H1 (cell line): Measurements from ENCODE around the gene FXR2. TPM values are rescaled to one million over a fixed set of nuclear protein-coding genes. Genes with fewer than 3 reads are reported as not detected.

Experiments
- CTCF ChIA-PET: fragments of 300-600 bp; sonication (Branson Sonifier 250); formaldehyde crosslinking; loops from one replicate; lab custom pipeline; 2021; ENCODE audit not compliant: partially characterized antibody; lab: Charles Lee
- POLR2A ChIA-PET: fragments of 300-600 bp; sonication (Branson Sonifier 250); formaldehyde crosslinking; loops from one replicate; lab custom pipeline; 2021; ENCODE audit warnings: inconsistent platforms; ENCODE audit not compliant: partially characterized antibody; lab: Charles Lee
- DNase-seq, 2 experiments: peaks; one replicate each; pipeline versions ENCODE4 v3.0.0 to v3.0.0-alpha.2; 2010 to 2022; ENCODE audit warnings: low spot score in 2 of 2, low read depth in 1 of 2, mixed read lengths in 1 of 2
- FAIRE-seq: peaks from 2 replicates; lab custom pipeline; 2011; peaks lifted over from hg19 to GRCh38; lab: Jason Lieb, UNC
- H2AFZ ChIP-seq: 2 replicates; pipeline ENCODE4 v1.8.1; 2012; ENCODE audit warnings: low read length, inconsistent platforms
- H2AK5ac ChIP-seq: 2 replicates; pipeline ENCODE4 v1.6.1; 2013; ENCODE audit warnings: low read depth, low read length
- H2BK120ac ChIP-seq: replicated peaks from 2 replicates; pipeline ENCODE3; 2013; ENCODE audit warnings: low read depth, low read length, inconsistent platforms
- H2BK12ac ChIP-seq: 2 replicates; pipeline ENCODE4 v1.6.1; 2013; ENCODE audit warnings: low read depth, low read length
- H2BK15ac ChIP-seq: 2 replicates; pipeline ENCODE4 v1.6.1; 2013; ENCODE audit warnings: low read length
- H2BK20ac ChIP-seq: 2 replicates; pipeline ENCODE4 v1.6.1; 2013; ENCODE audit warnings: low read length
- H2BK5ac ChIP-seq: 2 replicates; pipeline ENCODE4 v1.6.1; 2013; ENCODE audit warnings: low read depth, low read length
- H3K14ac ChIP-seq: 2 replicates; pipeline ENCODE4 v1.6.1; 2013; ENCODE audit warnings: inconsistent platforms; ENCODE audit not compliant: insufficient read length
- H3K18ac ChIP-seq: 2 replicates; pipeline ENCODE4 v1.6.1; 2013; ENCODE audit warnings: low read length; ENCODE audit errors: extremely low read depth
- H3K23ac ChIP-seq: 2 replicates; pipeline ENCODE4 v1.6.1; 2013; ENCODE audit warnings: inconsistent platforms; ENCODE audit not compliant: insufficient read length
- H3K23me2 ChIP-seq: 2 replicates; pipeline ENCODE4 v1.6.1; 2013; ENCODE audit warnings: low read depth, low read length
- H3K27ac ChIP-seq: 2 replicates; pipeline ENCODE4 v1.6.1; 2011; ENCODE audit warnings: low read depth, low read length, inconsistent platforms
- H3K27me3 ChIP-seq, 4 experiments: replicated peaks in 1 of 4; 1 replicate in 1 of 4; 2 replicates in 3 of 4; pipeline versions ENCODE4 v1.6.1 to v1.8.1; 2011 to 2013; ENCODE audit warnings: low read length in 3 of 4, mild to moderate bottlenecking in 3 of 4, inconsistent platforms in 2 of 4, mixed read lengths in 2 of 4, moderate library complexity in 1 of 4; ENCODE audit not compliant: control insufficient read depth in 3 of 4, insufficient read depth in 3 of 4; ENCODE audit errors: extremely low read depth in 1 of 4
- H3K36me3 ChIP-seq, 4 experiments: 2 replicates each; pipeline versions ENCODE4 v1.6.1 to v1.8.1; 2011 to 2013; ENCODE audit warnings: mild to moderate bottlenecking in 4 of 4, low read length in 3 of 4, moderate library complexity in 2 of 4, control low read depth in 1 of 4, inconsistent platforms in 1 of 4; ENCODE audit not compliant: insufficient read depth in 4 of 4, control insufficient read depth in 2 of 4
- H3K4ac ChIP-seq: replicated peaks from 2 replicates; pipeline ENCODE3; 2013; ENCODE audit warnings: low read length, low read depth, mixed read lengths, inconsistent platforms; ENCODE audit not compliant: insufficient read length
- H3K4me1 ChIP-seq, 4 experiments: replicated peaks in 1 of 4; 1 replicate in 1 of 4; 2 replicates in 3 of 4; pipeline versions ENCODE4 v1.6.1 to v1.8.1; 2011 to 2013; ENCODE audit warnings: low read length in 3 of 4, inconsistent platforms in 2 of 4, mixed read lengths in 1 of 4; ENCODE audit not compliant: insufficient read depth in 4 of 4, control insufficient read depth in 3 of 4
- H3K4me2 ChIP-seq, 2 experiments: 2 replicates each; pipeline versions ENCODE4 v1.6.1 to v1.8.1; 2011 to 2013; ENCODE audit warnings: low read depth in 2 of 2, low read length in 2 of 2, control low read depth in 1 of 2, inconsistent platforms in 1 of 2, mild to moderate bottlenecking in 1 of 2; ENCODE audit not compliant: insufficient read depth in 1 of 2
- H3K4me3 ChIP-seq, 4 experiments: fragments of 200-600, 300-600 bp in 1 of 4; sonication (generic), shearing (Covaris generic), sonication (Bioruptor Twin) in 1 of 4; 2 replicates each; pipeline versions ENCODE4 v1.5.1 to v1.8.1; 2011 to 2016; ENCODE audit warnings: low read length in 4 of 4, low read depth in 3 of 4, control low read depth in 2 of 4, inconsistent platforms in 2 of 4, mild to moderate bottlenecking in 2 of 4, mixed read lengths in 1 of 4, moderate library complexity in 1 of 4; ENCODE audit not compliant: insufficient read depth in 2 of 4; ENCODE audit errors: extremely low read depth in 1 of 4
- H3K56ac ChIP-seq: replicated peaks from 2 replicates; pipeline ENCODE3; 2013; ENCODE audit warnings: low read depth, mild to moderate bottlenecking, mixed read lengths, low read length, inconsistent platforms; ENCODE audit not compliant: insufficient read length
- H3K79me1 ChIP-seq: 2 replicates; pipeline ENCODE4 v1.6.1; 2013; ENCODE audit warnings: low read depth, low read length, control low read depth
- H3K79me2 ChIP-seq, 2 experiments: 2 replicates each; pipeline versions ENCODE4 v1.6.1 to v1.8.1; 2012 to 2013; ENCODE audit warnings: low read length in 2 of 2, mild to moderate bottlenecking in 2 of 2, inconsistent platforms in 1 of 2; ENCODE audit not compliant: insufficient read depth in 2 of 2, control insufficient read depth in 1 of 2
- H3K9ac ChIP-seq, 4 experiments: replicated peaks in 1 of 4; 1 replicate in 1 of 4; 2 replicates in 3 of 4; pipeline versions ENCODE4 v1.6.1 to v1.8.1; 2011 to 2013; ENCODE audit warnings: low read depth in 3 of 4, low read length in 3 of 4, control low read depth in 2 of 4, mild to moderate bottlenecking in 2 of 4, moderate library complexity in 2 of 4, inconsistent platforms in 1 of 4; ENCODE audit errors: extremely low read depth in 1 of 4
- H3K9me3 ChIP-seq, 2 experiments: 2 replicates each; pipeline versions ENCODE4 v1.6.1 to v1.8.1; 2012 to 2013; ENCODE audit warnings: mild to moderate bottlenecking in 2 of 2, moderate library complexity in 2 of 2, control low read depth in 1 of 2, inconsistent platforms in 1 of 2, low read depth in 1 of 2, low read length in 1 of 2, mixed read lengths in 1 of 2; ENCODE audit not compliant: insufficient read depth in 2 of 2
- H4K20me1 ChIP-seq, 2 experiments: replicated peaks in 1 of 2; 2 replicates each; pipeline versions ENCODE3 to v1.8.1; 2011 to 2013; ENCODE audit warnings: inconsistent platforms in 2 of 2, low read length in 2 of 2, mild to moderate bottlenecking in 1 of 2; ENCODE audit not compliant: insufficient read depth in 2 of 2, control insufficient read depth in 1 of 2
- H4K5ac ChIP-seq: 2 replicates; pipeline ENCODE4 v1.6.1; 2013; ENCODE audit warnings: low read length, low read depth, mixed read lengths, inconsistent platforms; ENCODE audit not compliant: insufficient read length
- H4K8ac ChIP-seq: 2 replicates; pipeline ENCODE4 v1.8.0; 2013; ENCODE audit warnings: mild to moderate bottlenecking, moderate library complexity, low read length, inconsistent platforms; ENCODE audit not compliant: insufficient read depth; ENCODE audit errors: extremely low read depth
- H4K91ac ChIP-seq: replicated peaks from 2 replicates; pipeline ENCODE3; 2013; ENCODE audit warnings: low read length, mixed read lengths, inconsistent platforms; ENCODE audit not compliant: insufficient read length
- CBX8 ChIP-seq: fragments of 300-800, 300-1000 bp; sonication (generic); IDR thresholded peaks from 2 replicates; pipeline ENCODE4 v1.7.1; 2016; ENCODE audit warnings: low read depth, low read length, borderline replicate concordance
- CEBPB ChIP-seq: IDR thresholded peaks from 2 replicates; pipeline ENCODE4 v1.6.1; 2012; ENCODE audit warnings: low read depth, low read length
- KDM5A ChIP-seq: fragments of 200-600 bp; IDR thresholded peaks from 2 replicates; pipeline ENCODE4 v1.7.1; 2012; ENCODE audit warnings: mild to moderate bottlenecking, low read length, inconsistent platforms, mixed read lengths
- RAD21 ChIP-seq, 2 experiments: IDR thresholded peaks in 1 of 2; conservative IDR thresholded peaks in 1 of 2; 2 replicates each; pipeline ENCODE4 v1.6.1; 2011; ENCODE audit warnings: low read depth in 2 of 2, low read length in 2 of 2, improper control_type of control experiment in 1 of 2, inconsistent platforms in 1 of 2, mild to moderate bottlenecking in 1 of 2, moderate library complexity in 1 of 2
- TBP ChIP-seq: IDR thresholded peaks from 2 replicates; pipeline ENCODE4 v1.6.1; 2011; ENCODE audit warnings: low read depth, low read length, improper control_type of control experiment
- WGBS, 2 experiments: shearing (Covaris generic) in 1 of 2; methylation state at CpG; one replicate each; pipeline versions ENCODE4 v1.1.6 to v1.1.7; 2013 to 2015; ENCODE audit warnings: low lambda C conversion rate in 2 of 2, mixed read lengths in 2 of 2, inconsistent platforms in 1 of 2, low coverage in 1 of 2, missing lambda C conversion rate in 1 of 2; ENCODE audit not compliant: insufficient replicate concordance in 2 of 2, insufficient coverage in 1 of 2, insufficient read length in 1 of 2; ENCODE audit errors: extremely low coverage in 1 of 2, missing lambda C conversion rate in 1 of 2; 5-methylcytosine and 5-hydroxymethylcytosine counted together
- polyA plus RNA-seq, 7 experiments: library from polyadenylated mRNA; depleted of rRNA in 3 of 7; stranded (reverse) in 5 of 7; unstranded in 2 of 7; fragments of >200 nt in 5 of 7; fragments of 200-250 nt in 2 of 7; gene quantifications; 1 replicate in 5 of 7; 2 replicates in 1 of 7; 4 replicates in 1 of 7; pipeline versions ENCODE4 v1.2.1 to v1.2.3, GENCODE V29; 2011 to 2013; ENCODE audit warnings: missing spikeins in 2 of 7, mixed read lengths in 2 of 7
- total RNA-seq: library from RNA; stranded (reverse); fragmentation: NEBNext Ultra II Directional; extraction: Animal tissue kit (Norgen Biotek cat#: 25700); gene quantifications from 2 replicates; pipeline ENCODE4 v1.2.1, GENCODE V29; 2021
- TF ChIP-seq, protein P1 (sequence below), 3 experiments: IDR thresholded peaks; 1 replicate in 2 of 3; 2 replicates in 1 of 3; pipeline versions ENCODE4 v1.5.1 to v1.6.1; 2011; ENCODE audit warnings: low read length in 3 of 3, mild to moderate bottlenecking in 3 of 3, inconsistent platforms in 2 of 3, low read depth in 1 of 3, moderate library complexity in 1 of 3; ENCODE audit not compliant: insufficient read depth in 1 of 3; ENCODE audit errors: control extremely low read depth in 1 of 3

FXR2 gene
- total and polyA plus RNA-seq, 2 of the 8 experiments (the other 6 are each of a cell fraction or from before 2014, with no cell fraction given), result 26.2 to 44.0 TPM

DNA sequence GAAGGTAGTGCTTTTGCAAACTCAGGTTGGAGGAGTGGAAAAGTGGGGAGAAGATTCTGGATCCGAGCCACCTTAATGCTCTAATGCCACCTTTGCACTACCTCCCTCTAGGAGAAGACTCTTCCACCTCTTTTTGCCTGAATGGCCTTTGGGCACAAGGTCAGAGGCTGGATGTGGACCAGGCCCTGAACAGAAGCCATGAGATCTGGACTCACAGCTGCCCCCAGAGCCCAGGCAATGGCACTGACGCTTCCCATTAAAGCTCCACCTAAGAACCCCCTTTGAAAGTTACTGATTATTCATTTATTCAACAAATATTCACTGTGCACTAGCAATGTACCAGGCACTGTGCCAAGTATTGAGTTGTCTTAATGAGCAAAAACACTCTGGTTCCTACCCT is 18.4 kb upstream of the FXR2 start:
- H3K23me2 ChIP-seq, result no peaks in the 10 kb centered on the region
- 88% methylated on average over 2 of the region's 2 CpGs; no CpG with 5 or more reads in 1 of the 2 experiments for WGBS, 2 experiments
- FAIRE-seq (no peak), DNase-seq (no peak)
- no peak overlapping the region for H3K27ac ChIP-seq
- peak overlapping the region; percentile 48; the same call in 1 of the 2 replicates for H2BK15ac ChIP-seq
- no peak overlapping the region for H4K91ac ChIP-seq
- no peaks in the 10 kb centered on the region for H3K36me3 ChIP-seq
- no peak overlapping the region for H4K5ac ChIP-seq
- CTCF ChIA-PET, result interaction anchor here (0.7 to 15.7 kb wide), 20 partner anchors 9 to 296 kb away, joined by 3 to 332 read pairs (median 8); partner anchors contain the start of genes ATP1B2, CD68, DNAH2 and EFNB3
- H2BK120ac ChIP-seq, result no peak overlapping the region
- H3K14ac ChIP-seq, result no peak overlapping the region
- H3K23ac ChIP-seq, result no peak overlapping the region
- H2BK12ac ChIP-seq, result 0 out of 2 replicates have a peak overlapping the region, but pooled peaks have one; percentile 62
- H3K4me1 ChIP-seq, result peaks cover 0 to 12% (median 3%) of the 10 kb centered on the region in 4 experiments; a peak in 3 of 7 replicates
- 0 out of 2 replicates have a peak overlapping the region, but pooled peaks have one; percentile 82 for H2AFZ ChIP-seq
- H3K18ac ChIP-seq, result no peak overlapping the region
- H4K8ac ChIP-seq, result no peak overlapping the region
- H3K56ac ChIP-seq, result no peak overlapping the region
- H4K20me1 ChIP-seq, result no peaks in the 10 kb centered on the region
- H3K27me3 ChIP-seq, result no peaks in the 10 kb centered on the region
- H3K79me1 ChIP-seq, result no peaks in the 10 kb centered on the region
- no peak for TF ChIP-seq CEBPB
- no peak for TF ChIP-seq CBX8
- no peak for TF ChIP-seq TBP
- TF ChIP-seq RAD21 (IDR thresholded peaks at IDR 0.05 in 1 of 2, conservative IDR thresholded peaks at IDR 0.05 in 1 of 2; ENCODE audit: low read depth in 2 of 2, low read length in 2 of 2), result peak in 1 of 2 experiments; percentile 20; a peak in 1 of 4 replicates
- TF ChIP-seq KDM5A, result no peak
- TF ChIP-seq, protein P1, sequence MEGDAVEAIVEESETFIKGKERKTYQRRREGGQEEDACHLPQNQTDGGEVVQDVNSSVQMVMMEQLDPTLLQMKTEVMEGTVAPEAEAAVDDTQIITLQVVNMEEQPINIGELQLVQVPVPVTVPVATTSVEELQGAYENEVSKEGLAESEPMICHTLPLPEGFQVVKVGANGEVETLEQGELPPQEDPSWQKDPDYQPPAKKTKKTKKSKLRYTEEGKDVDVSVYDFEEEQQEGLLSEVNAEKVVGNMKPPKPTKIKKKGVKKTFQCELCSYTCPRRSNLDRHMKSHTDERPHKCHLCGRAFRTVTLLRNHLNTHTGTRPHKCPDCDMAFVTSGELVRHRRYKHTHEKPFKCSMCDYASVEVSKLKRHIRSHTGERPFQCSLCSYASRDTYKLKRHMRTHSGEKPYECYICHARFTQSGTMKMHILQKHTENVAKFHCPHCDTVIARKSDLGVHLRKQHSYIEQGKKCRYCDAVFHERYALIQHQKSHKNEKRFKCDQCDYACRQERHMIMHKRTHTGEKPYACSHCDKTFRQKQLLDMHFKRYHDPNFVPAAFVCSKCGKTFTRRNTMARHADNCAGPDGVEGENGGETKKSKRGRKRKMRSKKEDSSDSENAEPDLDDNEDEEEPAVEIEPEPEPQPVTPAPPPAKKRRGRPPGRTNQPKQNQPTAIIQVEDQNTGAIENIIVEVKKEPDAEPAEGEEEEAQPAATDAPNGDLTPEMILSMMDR (IDR thresholded peaks at IDR 0.05; ENCODE audit: control extremely low read depth in 1 of 3, insufficient read depth in 1 of 3, low read depth in 1 of 3, low read length in 3 of 3), result peak; percentile 41 to 47 (median 47)
- TF ChIP-seq, all 59 proteins: peak for 2
- no peaks in the 10 kb centered on the region for H3K9me3 ChIP-seq
- H3K4ac ChIP-seq, result no peak overlapping the region
- no peak overlapping the region for H3K4me2 ChIP-seq
- no peak overlapping the region for H2BK20ac ChIP-seq
- H2BK5ac ChIP-seq, result peak overlapping the region; percentile 20; the same call in 1 of the 2 replicates
- 0 out of 2 replicates have a peak overlapping the region, but pooled peaks have one; percentile 14 for H2AK5ac ChIP-seq
- H3K9ac ChIP-seq, result no peak overlapping the region
- no peaks in the 10 kb centered on the region for H3K79me2 ChIP-seq
- H3K4me3 ChIP-seq, result no peak overlapping the region
- POLR2A ChIA-PET, result interaction anchor here (0.9 to 79.4 kb wide), 8 partner anchors 18 to 80 kb away, joined by 3 to 2272 read pairs (median 4); partner anchors contain the start of genes ATP1B2, FXR2, MPDU1 and SOX15
